Activated CD4-positive, alpha-beta T cell treated with anti-CD3 and anti-CD28 coated beads, Interleukin-10, Interleukin-2, amounts not matched to agents 100 ng/mL and 50 ng/mL, durations not matched to agents 16 hours and 8 hours (primary cell): Measurements from ENCODE around the gene CDKAL1.
"Not testable (repeated sequence)": the region's sequence is repeated elsewhere in the genome, so short reads cannot be mapped to it uniquely, and the experiment has no call there.

Experiments
- DNase-seq: peaks from one replicate; pipeline ENCODE4 v3.0.0-alpha.2; 2020

Gene CDKAL1

GRCh38 chr6:20808439-20808838, 274.2 kb downstream of the CDKAL1 start:
- DNase-seq, result no peak

DNA sequence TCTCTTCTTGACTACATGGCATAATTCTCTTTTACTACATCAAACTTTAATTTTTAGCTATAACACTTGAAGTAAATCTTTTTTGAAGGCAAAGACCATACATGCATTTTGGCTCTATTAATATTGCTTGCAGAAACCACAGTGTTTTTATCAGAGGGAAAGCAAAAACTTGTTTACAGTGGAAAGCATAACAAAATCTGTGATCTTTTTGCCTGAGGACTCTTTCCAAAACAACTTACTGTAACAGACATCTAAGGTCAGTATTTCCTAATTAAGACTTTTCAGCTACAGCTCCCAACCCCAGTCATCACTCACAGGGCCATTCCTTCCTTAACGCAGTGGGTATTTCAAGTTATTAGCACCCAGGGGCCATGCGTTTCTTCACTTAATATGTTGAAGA, 274.7 kb downstream of the CDKAL1 start:
- DNase-seq, result no peak

DNA sequence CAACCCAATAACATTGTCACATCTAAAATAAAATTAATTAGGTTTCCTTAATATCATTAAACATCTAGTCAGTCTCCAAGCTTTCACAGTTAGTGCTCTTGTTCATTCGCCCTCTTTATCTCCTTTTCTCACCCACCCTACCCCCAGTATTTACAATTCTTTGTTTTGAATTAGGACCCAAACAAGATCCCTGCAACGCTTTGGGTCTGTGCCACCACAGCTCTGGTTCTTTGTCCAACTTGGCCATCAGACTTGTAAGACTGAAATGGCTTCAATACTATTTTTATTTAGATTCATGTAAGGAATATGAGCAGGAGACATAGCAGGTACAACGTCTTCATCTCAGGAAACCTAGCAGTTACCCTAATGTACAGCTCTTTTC, 276.5 kb downstream of the CDKAL1 start:
- no peak for DNase-seq

DNA sequence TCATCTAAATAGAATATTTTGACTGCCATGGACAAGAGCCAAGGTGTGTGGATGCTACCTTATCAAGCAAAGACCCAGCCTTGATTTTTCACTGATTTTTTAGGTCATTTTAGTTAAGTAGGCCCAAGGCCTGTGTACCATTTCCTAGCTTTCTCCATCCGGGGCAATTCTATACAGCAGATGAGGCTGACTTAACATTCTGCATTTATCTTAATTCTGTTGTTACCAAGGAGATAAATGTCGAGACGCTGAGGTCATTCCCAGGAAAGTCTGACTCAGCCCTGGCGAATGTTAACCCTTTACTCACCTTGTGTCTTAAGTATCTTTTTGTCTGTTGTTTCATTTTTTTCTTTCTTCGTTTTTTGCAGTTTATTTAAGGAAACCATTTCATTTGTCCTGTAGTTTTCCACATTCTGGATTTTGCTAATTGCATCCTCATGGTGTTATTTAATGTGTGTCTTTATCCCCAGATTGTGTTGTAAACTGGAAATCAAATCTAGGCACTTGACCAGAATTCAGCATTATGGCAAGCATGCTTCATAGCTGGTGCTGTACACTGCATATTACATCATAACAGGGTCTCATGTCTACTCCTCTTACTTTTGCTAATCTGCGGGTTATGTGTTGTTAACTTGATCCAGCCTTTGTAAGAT, 277.0 kb downstream of the CDKAL1 start:
- peak; percentile 26 for DNase-seq

GRCh38 chr6:20812776-20813175, 278.5 kb downstream of the CDKAL1 start:
- no peak for DNase-seq

DNA sequence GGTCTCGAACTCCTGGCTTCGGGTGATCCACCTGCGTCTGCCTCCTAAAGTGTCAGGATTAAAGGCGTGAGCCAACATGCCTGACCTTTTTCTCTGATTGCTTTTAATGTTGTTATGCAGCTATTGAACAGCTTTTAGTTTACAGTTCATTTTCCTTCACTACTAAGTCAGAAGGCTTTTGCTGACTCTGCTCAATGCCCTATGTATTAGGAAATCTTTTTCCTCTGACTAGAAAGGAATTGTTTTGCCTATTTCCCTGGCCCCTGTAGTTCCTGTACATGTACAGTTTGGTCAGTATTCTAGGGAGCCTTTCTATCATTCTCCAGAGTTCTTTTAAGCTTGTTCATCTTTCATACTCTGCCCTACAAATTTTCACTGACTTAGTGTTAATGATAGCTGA, 280.2 kb downstream of the CDKAL1 start:
- DNase-seq, result no peak

- no peak for DNase-seq
These were observed 281.9 kb downstream of the CDKAL1 start for GRCh38 chr6:20816126-20816525.

- no peak for DNase-seq
These were observed 283.6 kb downstream of the CDKAL1 start for GRCh38 chr6:20817806-20818320.

DNA sequence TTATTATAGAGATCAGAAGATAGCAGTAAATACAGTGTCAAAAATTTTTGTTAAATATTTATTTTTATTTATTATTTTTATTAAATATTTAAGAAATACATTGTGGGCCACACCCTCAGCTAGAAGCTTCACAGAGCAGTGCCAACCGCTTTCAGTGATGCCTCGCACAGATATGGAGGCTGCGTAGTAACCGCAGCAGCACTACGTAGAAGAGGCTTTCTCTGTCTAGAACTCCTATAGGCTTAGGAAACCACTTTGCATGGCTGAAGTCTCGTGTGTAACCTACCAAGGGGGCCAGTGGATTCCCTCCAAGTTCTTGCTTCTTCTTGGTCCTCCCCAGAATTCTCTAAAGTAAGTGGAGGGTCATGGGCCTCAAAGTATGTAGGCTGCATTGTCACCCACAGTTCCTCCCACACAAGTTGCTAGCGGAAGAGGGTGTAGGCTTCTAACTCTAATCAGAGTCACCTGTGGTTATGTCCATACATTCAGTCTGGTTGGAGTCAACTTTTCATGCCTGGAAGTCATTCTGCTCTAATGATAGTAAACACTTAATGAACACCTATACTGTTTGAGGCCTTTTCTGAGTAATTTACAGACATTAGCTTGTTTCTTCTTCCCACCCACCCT, 285.6 kb downstream of the CDKAL1 start:
- DNase-seq, result no peak

DNA sequence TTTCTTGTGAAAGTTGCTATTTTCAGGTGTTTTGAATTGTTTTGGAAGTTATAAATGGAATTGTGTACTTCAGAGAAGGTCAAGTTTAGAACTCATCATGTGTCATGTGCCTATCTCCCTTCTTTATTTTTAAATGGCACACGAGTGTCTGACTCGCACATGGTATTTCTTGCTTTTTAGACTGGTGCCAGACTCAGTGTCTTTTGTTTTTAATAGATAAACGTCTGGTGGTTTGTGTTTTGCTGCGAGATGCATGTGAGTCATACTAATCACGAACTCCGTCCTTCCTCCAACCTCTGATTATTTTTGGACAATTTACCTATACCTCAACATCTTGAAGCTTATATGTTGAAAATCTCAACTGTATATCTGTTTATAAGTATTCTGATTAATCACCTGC, 292.1 kb downstream of the CDKAL1 start:
- peak; percentile 4 for DNase-seq

DNA sequence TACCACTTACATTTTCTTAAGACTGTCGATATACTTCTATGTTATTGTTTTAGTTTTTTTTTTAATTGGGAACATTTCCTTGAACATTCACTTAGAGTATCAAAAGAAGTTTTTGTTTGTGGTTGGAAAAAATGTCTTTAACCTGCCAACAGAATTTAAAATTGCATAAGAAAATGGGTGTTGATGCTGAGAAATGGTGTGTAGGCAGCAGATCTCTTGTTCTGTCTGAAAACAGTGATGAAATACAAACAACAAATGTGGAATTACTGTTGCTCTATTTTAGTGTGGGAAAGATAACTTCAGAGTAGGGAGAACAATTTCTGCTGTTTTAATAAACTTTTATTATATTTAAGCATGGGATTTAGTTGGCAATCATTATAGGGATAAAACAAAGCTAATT, 293.5 kb downstream of the CDKAL1 start:
- DNase-seq, result no peak

DNA sequence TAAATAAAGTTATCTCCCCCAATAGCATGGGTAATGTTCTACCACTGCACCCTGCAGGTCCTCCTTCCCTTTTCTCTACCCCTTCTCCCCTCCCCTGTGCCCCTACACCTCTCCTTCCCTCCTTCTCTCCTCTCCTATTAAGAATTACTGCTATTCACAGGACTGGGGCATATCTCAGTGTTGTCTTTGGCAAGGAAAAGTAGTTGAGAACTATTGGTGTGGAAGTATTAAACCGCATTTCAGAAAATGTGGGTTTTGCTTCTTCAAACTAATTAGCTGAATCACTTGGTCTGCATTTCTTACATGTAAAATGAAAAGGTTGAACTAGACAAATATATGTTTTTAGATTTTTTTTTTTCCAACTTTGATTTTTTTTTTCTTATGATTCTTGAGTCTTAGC, 296.3 kb downstream of the CDKAL1 start:
- DNase-seq, result no peak

GRCh38 chr6:20831251-20831650, 297.0 kb downstream of the CDKAL1 start:
- not testable (repeated sequence) for DNase-seq

GRCh38 chr6:20833881-20834515, 299.7 kb downstream of the CDKAL1 start:
- no peak for DNase-seq

DNA sequence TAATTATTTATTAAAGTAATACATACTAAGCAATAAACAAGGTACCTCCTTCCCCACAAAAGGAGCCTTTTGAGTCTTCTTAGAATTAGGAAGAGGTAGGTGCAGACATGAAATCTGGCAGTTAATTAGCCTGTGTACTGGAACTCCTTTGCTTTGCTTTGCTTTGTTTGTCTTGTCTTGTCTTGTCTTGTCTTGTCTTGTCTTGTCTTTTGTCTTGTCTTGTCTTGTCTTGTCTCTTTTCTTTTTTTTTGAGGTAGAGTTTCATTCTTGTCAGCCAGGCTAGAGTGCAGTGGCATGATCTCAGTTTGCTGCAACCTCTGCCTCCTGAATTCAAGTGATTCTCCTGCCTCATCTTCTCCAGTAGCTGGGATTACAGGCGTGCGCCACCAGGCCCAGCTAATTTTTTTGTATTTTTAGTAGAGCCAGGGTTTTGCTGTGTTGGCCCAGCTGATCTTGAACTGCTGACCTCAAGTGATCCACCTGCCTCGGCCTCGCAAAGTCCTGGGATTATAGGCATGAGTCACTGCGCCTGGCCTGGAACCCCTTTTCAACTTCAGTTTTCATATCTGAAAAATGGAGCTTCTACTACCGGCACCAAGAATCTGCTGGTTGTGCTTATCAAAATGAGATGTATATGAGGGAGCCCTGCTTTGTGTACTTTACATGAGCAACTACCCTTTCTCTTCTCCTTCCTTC, 301.2 kb downstream of the CDKAL1 start:
- DNase-seq, result no peak

- peak; percentile 28 for DNase-seq
These were observed 302.9 kb downstream of the CDKAL1 start for GRCh38 chr6:20837189-20837588.

- DNase-seq, result no peak
These were observed 303.9 kb downstream of the CDKAL1 start for GRCh38 chr6:20838113-20838512.

GRCh38 chr6:20839630-20840029, 305.4 kb downstream of the CDKAL1 start:
- no peak for DNase-seq

DNA sequence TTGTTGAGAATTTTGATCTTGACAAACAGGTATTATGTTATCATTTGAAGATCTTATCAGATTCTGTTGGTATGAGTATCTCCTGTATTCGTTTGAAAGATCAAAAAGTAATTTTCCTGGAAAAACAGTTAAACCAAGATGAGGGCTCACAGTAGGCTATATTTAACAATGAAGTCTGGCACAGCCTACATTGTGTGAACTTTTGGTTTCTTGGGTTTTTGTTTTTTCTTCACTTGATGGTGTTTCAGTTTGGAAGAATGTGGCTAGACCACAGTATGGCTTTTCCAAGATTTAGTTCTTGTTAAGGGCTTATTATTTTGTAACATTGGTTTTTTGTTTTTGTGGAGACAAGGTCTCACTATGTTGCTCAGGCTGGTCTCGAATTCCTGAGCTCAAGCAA, 306.4 kb downstream of the CDKAL1 start:
- peak; percentile 5 for DNase-seq

DNA sequence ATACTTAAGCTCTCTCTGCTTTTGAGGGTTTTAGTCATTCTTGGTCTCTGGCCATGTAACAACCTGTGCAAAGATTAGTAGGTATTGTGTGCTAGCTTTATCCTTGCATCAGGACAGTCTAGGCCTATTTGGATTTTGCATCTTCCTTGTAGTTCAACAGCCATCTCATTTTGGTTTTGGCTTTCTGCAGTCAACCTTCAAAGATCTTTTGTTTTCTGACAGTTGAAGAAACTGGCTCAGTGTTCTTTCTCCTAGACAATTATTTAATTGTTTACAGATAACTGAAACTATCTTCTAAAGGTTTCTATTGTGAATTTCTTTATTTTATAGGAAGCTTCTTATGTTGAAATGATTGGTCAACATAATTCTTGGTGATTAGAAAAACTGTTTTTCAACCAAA, 307.5 kb downstream of the CDKAL1 start:
- no peak for DNase-seq

GRCh38 chr6:20845592-20845991, 311.3 kb downstream of the CDKAL1 start:
- peak; percentile 44 for DNase-seq

DNA sequence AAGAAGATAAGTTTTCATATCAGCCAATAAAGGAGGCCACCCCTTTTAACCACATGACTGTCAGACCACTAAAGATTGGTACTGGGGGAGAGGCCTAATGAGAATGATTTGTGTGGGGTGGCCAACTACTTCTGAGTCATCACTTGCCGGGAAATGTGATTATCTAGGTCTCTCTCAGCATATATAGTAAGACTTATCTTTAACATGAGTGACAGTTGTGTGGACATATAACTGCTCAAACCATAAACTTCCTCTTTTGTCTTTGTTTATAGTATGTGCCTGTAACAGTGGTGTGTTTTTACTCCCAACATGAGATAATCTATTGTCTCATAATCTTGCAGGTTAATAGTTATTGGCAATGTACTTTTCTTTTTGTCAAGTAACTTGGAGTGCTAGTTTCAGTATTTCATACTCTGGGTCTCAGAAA, 312.4 kb downstream of the CDKAL1 start:
- peak; percentile 75 for DNase-seq

DNA sequence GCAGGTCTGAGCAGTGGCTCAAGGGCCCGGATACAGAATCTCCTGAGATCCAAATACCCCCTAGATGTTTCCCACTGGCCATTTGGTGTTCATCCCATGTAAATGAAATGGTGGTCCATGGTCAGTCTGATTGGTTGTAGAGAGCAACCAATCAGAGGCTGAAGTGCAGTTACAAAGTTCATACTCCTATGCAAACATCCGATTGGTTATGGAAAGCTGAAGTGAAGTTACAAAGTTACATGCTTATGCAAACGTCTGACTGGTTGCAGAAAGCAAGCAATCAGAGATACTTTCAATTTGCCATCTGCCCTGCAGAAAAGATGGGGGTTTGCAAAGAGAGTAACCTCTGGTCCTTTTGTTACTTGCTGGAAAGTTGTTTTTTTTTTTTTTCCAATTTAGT, 313.6 kb downstream of the CDKAL1 start:
- DNase-seq, result no peak
